ENCODE measurements around the gene PLD1.

PLD1 gene

GRCh38 chr3:171744158-171744741 lies 66.0 kb downstream of the PLD1 start:
- no peak for DNase-seq

- no peak for DNase-seq
Observed at GRCh38 chr3:171743327-171744157, 66.7 kb downstream of the PLD1 start.

GRCh38 chr3:171741377-171741776 lies 68.9 kb downstream of the PLD1 start:
- DNase-seq = no peak

GRCh38 chr3:171736556-171736955 lies 73.7 kb downstream of the PLD1 start:
- DNase-seq = no peak

- DNase-seq = no peak
Observed at GRCh38 chr3:171733561-171733960, 76.7 kb downstream of the PLD1 start.

GRCh38 chr3:171732756-171733155 lies 77.5 kb downstream of the PLD1 start:
- DNase-seq = no peak

- no peak for DNase-seq
Observed at GRCh38 chr3:171731691-171732090, 78.6 kb downstream of the PLD1 start.

- DNase-seq = no peak
Observed at GRCh38 chr3:171729452-171730334, 80.6 kb downstream of the PLD1 start.

GRCh38 chr3:171727288-171727687 lies 83.0 kb downstream of the PLD1 start:
- no peak for DNase-seq

GRCh38 chr3:171718493-171719185 lies 91.6 kb downstream of the PLD1 start:
- no peak for DNase-seq

- DNase-seq = no peak
Observed at GRCh38 chr3:171715155-171715554, 95.1 kb downstream of the PLD1 start.

- no peak for DNase-seq
Observed at GRCh38 chr3:171712171-171712938, 97.9 kb downstream of the PLD1 start.

GRCh38 chr3:171711461-171712170 lies 98.7 kb downstream of the PLD1 start:
- no peak for DNase-seq

GRCh38 chr3:171710359-171710758 lies 99.9 kb downstream of the PLD1 start:
- no peak for DNase-seq

GRCh38 chr3:171704814-171705213 lies 105.5 kb downstream of the PLD1 start:
- no peak for DNase-seq

- peak in 1 of 14 donors; percentile 4 for DNase-seq
Observed at GRCh38 chr3:171704002-171704401, 106.3 kb downstream of the PLD1 start.

GRCh38 chr3:171703144-171703543 lies 107.1 kb downstream of the PLD1 start:
- DNase-seq = no peak

GRCh38 chr3:171700653-171701052 lies 109.6 kb downstream of the PLD1 start:
- no peak for DNase-seq

- DNase-seq = no peak
Observed at GRCh38 chr3:171700157-171700556, 110.1 kb downstream of the PLD1 start.

- DNase-seq = no peak
Observed at GRCh38 chr3:171699601-171700000, 110.7 kb downstream of the PLD1 start.

- no peak for DNase-seq
Observed at GRCh38 chr3:171696805-171697204, 113.5 kb downstream of the PLD1 start.

Measured in C1 segment of cervical spinal cord (tissue), 14 donors.